Chondrocyte (in vitro differentiated cells): ENCODE measurements around the gene CD47. TPM values are rescaled to one million over a fixed set of nuclear protein-coding genes. Genes with fewer than 3 reads are reported as not detected.

ENCODE experiments used
- DNase-seq: peaks from one replicate; pipeline ENCODE4 v3.0.0; 2021; ENCODE audit warnings: mixed read lengths, low spot score
- H3K27ac Mint-ChIP-seq: one replicate; pipeline ENCODE4 v1.8.0; 2021; ENCODE audit warnings: mild to moderate bottlenecking, moderate library complexity, mixed read lengths; ENCODE audit not compliant: unreplicated experiment
- H3K27me3 Mint-ChIP-seq: 2 replicates; pipeline ENCODE4 v1.8.0; 2021; ENCODE audit warnings: low read depth, mixed read lengths
- H3K36me3 Mint-ChIP-seq: 2 replicates; pipeline ENCODE4 v1.8.0; 2021; ENCODE audit warnings: low read depth, mixed read lengths
- H3K4me1 Mint-ChIP-seq: 2 replicates; pipeline ENCODE4 v1.8.0; 2021; ENCODE audit warnings: low read depth, mild to moderate bottlenecking, mixed read lengths
- H3K4me3 Mint-ChIP-seq: one replicate; pipeline ENCODE4 v1.8.0; 2021; ENCODE audit warnings: mild to moderate bottlenecking, moderate library complexity, mixed read lengths; ENCODE audit not compliant: unreplicated experiment
- H3K9me3 Mint-ChIP-seq: 2 replicates; pipeline ENCODE4 v1.8.0; 2021; ENCODE audit warnings: low read depth, mixed read lengths
- CTCF ChIP-seq: fragments of 200-600 bp; sonication (generic); IDR thresholded peaks from 2 replicates; pipeline ENCODE4 v1.5.0; 2021; ENCODE audit warnings: antibody characterized with exemption, mild to moderate bottlenecking, moderate library complexity
- total RNA-seq: library from RNA; stranded (reverse); gene quantifications from 3 replicates; pipeline ENCODE4 v1.2.1, GENCODE V29; 2021

CD47 gene
- total RNA-seq, 1 donor from 2014 or later: 43.1 TPM

DNA sequence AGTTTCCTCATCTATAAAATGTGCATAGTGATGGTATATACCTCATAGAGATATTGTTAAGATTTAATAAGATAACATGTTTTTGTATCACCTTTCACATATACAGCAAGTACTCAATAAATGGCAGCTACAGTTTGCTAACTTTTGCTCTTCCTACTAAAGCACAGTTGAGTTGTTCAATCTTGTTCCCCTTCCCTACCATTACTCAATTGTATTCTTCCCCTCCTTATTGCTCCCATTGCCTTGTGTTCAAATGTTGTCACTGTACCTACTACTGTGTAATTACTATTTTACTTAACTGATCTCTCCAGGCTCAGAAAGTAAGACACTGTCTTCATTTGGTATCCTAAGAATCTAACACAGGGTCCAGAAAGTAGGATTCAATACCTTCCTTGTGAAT lies 5.5 kb downstream of the CD47 start:
- no peak for DNase-seq
- Mint-ChIP-seq H3K4me1 (peaks cover 12% of the 10 kb centered on the region), H3K9me3 (no peaks in the 10 kb centered on the region), H3K27ac (no peak overlapping the region), H3K4me3 (no peak overlapping the region), H3K27me3 (no peaks in the 10 kb centered on the region), H3K36me3 (no peaks in the 10 kb centered on the region)
- no peak for TF ChIP-seq CTCF

GRCh38 chr3:108079877-108080276 lies 11.0 kb downstream of the CD47 start:
- H3K27me3 Mint-ChIP-seq: no peaks in the 10 kb centered on the region
- H3K4me3 Mint-ChIP-seq: no peak overlapping the region
- no peaks in the 10 kb centered on the region for H3K9me3 Mint-ChIP-seq
- H3K36me3 Mint-ChIP-seq: peaks cover 7% of the 10 kb centered on the region
- DNase-seq: no peak
- TF ChIP-seq CTCF: no peak
- H3K27ac Mint-ChIP-seq: no peak overlapping the region
- H3K4me1 Mint-ChIP-seq: no peaks in the 10 kb centered on the region

- no peaks in the 10 kb centered on the region for H3K4me1 Mint-ChIP-seq
- no peak for DNase-seq
- H3K27ac Mint-ChIP-seq: no peak overlapping the region
- H3K4me3 Mint-ChIP-seq: no peak overlapping the region
- H3K27me3 Mint-ChIP-seq: no peaks in the 10 kb centered on the region
- TF ChIP-seq CTCF: no peak
- no peaks in the 10 kb centered on the region for H3K9me3 Mint-ChIP-seq
- H3K36me3 Mint-ChIP-seq: peaks cover 7% of the 10 kb centered on the region
These were observed 11.8 kb downstream of the CD47 start for GRCh38 chr3:108079043-108079442.

DNA sequence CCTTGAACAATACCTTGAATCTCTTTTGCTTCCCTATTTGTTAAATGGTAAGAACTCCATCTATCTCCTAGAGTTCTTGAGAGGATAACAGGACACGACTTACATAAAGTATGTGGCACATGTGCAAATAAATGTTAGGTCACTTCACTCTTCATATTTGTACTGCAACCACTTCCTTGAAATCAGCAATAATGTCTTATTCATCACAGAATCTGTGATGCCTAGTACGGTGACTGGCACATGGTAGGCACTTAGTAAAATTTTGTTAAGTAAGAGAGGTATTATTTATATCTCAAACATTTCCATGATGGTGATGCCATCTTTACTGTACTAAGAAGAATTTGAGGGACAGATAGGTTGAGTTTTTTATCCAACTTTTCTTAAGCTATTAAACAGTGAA lies 14.3 kb downstream of the CD47 start:
- H3K4me3 Mint-ChIP-seq: no peak overlapping the region
- H3K9me3 Mint-ChIP-seq: no peaks in the 10 kb centered on the region
- no peak overlapping the region for H3K27ac Mint-ChIP-seq
- peaks cover 7% of the 10 kb centered on the region for H3K36me3 Mint-ChIP-seq
- no peak for DNase-seq
- TF ChIP-seq CTCF: no peak
- H3K4me1 Mint-ChIP-seq: no peaks in the 10 kb centered on the region
- no peaks in the 10 kb centered on the region for H3K27me3 Mint-ChIP-seq

GRCh38 chr3:108073764-108074431 lies 16.9 kb downstream of the CD47 start:
- no peaks in the 10 kb centered on the region for H3K9me3 Mint-ChIP-seq

More at GRCh38 chr3:108073764-108074431, 16.9 kb downstream of the CD47 start:
- no peak for TF ChIP-seq CTCF
- no peak for DNase-seq
- no peak overlapping the region for H3K27ac Mint-ChIP-seq
- H3K27me3 Mint-ChIP-seq: no peaks in the 10 kb centered on the region
- peaks cover 7% of the 10 kb centered on the region for H3K36me3 Mint-ChIP-seq
- H3K4me1 Mint-ChIP-seq: no peaks in the 10 kb centered on the region
- no peak overlapping the region for H3K4me3 Mint-ChIP-seq
